HG03064 (cell line): ENCODE results near the gene PLA2G4D.

ENCODE experiments used
- ATAC-seq: cut with Tn5 transposase; IDR thresholded peaks from one replicate; pipeline ENCODE4 v1.9.1; 2021; ENCODE audit warnings: low read depth; ENCODE audit not compliant: unreplicated experiment

Gene PLA2G4D

GRCh38 chr15:42128476-42128875, 34.1 kb upstream of the PLA2G4D start:
- no peak for ATAC-seq

DNA sequence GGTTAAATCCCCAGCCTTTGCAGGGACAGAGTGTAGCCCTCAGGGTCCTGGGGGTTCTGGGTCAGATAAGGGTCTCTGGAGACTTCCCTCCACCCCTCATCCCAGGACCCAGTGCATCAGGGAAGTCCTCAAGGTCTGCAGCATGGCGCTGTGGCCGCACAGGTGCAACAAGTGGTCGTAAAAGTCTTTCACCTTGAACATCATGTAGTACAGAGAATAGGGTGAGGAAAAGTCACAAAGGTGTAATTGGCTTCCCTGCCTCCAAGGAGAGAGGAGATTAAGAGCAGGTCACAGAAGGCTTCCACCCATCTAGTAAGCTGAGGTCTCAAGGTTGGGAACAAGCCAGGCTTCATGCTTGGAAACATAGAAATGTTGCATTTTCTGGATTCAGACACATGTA, 29.2 kb upstream of the PLA2G4D start:
- no peak for ATAC-seq

DNA sequence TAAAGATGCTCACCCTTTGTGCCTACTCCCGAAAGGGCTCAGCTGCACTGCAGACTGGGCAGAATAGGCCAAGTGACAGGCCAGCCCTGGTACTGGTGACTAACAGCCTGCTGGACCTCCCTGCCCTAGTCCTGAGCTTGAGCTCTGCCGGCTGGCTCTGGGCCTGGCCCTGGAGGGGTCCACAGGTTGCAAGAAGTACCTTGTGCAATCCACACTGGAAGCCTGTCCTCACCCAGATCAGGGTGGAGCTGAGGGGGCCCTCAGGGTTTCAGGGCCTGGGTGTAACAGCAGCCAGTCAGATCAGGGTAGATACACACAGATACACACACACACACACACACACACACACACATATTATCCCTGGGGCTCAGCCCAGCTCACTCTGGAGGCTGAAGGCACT, 27.3 kb upstream of the PLA2G4D start:
- ATAC-seq = no peak

DNA sequence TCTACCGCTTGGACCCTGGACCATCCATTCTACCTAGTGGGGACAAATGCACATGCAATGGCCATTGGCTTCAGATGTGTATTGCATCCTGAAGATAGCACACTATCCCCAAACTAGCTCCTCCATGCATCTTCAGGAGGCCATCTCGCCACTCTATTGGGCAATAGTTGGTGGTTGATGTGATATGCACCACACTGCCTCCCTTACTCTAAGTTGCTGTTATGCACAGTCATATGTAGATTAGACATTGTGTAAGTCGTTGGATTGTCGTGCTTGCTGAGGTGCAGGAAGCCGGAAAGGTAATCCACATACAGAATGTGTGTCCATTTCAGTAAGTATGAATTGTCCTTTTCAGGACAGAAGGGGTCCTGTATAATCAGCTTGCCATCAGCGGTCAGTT, 26.7 kb upstream of the PLA2G4D start:
- ATAC-seq = no peak

DNA sequence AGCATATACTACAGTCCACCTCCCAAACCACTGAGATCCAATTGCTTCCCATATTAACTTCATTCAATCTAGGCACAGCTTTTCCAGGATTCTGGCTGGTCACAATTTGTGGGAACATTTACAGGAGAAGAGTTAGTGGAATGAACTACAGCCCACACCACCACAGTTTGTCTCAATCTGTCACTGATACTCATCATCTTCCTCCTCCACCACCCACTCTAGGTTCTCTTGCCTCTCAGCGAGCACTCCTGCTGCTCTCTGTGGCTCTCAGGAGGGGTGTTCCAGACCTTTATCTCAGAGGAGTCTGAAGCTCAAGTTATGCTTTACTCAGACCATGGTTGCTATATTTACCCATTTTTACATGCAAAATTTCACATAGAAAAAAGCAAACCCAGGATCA, 25.9 kb upstream of the PLA2G4D start:
- no peak for ATAC-seq

DNA sequence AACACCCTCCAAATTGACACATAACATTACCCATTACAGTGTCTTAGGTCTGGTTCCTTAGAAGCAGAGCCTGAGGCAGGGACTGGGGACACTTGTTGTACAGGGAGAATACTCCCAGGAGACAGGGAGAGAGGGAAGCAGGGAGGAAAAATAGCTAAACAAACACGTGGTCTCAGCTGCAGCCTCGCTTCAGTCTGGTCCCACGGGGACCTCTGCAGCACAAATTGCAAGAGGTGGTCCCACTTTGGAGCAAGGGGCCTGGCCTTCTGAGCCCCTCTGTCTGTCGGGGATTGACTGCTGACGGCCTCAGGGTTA, 25.0 kb upstream of the PLA2G4D start:
- ATAC-seq = no peak

GRCh38 chr15:42118650-42119445, 24.5 kb upstream of the PLA2G4D start:
- ATAC-seq = no peak

DNA sequence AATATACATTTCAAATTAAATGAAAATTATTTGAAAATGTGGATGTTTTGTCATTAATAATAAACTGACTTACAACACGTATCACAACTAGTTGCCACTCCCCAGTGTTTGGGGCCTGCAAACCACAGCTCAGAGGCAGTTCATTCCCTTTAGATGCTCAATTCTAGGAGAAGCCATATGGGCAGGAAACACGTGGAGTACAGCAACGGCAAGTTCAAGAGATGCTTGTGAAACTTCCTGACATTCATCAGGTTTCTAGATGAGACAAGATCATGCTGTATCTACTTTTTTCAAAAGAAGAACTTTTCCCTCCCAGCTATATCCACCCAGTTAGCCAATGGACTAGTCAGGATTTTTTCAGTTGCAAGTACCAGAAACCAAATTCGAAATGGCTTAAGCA, 17.6 kb upstream of the PLA2G4D start:
- ATAC-seq = no peak

GRCh38 chr15:42110367-42110766, 16.0 kb upstream of the PLA2G4D start:
- no peak for ATAC-seq

GRCh38 chr15:42108806-42109205, 14.4 kb upstream of the PLA2G4D start:
- ATAC-seq = no peak

- ATAC-seq = no peak
These were observed 13.8 kb upstream of the PLA2G4D start for GRCh38 chr15:42108189-42108588.

DNA sequence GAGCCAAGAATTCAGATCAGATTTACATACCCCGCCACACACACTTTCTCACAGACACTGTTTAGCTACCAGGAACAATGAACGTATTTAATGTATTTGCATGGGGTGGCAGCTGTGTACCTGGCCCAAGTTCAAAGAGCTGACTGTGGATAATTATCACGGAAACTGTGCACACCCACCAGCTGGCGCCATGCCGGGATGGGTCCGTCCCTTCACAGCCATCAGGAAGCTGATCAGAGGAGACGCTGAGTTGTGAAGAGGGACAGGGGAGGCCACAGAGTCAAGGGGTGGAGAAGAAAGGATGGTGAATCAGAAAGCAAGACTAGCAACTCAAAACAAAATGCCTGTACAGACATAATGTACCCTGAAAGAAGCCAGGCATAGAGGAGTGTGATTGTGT, 13.1 kb upstream of the PLA2G4D start:
- ATAC-seq = no peak

DNA sequence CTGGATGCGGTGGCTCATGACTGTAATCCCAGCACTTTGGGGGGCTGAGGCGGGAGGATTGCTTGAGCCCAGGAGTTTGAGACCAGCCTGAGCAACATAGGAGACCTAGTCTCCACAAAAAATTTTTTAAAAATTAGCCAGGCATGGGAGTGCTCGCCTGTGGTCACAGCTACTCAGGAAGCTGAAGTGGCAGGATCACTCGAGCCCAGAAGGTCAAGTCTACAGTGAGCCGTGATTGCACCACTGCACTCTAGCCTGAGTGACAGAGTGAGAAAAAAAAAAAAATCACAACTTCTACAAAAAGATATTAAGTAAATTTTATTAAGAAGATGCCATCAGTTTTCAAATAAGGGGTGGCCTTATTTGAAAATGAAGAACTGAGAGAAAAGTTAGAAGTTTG, 11.9 kb upstream of the PLA2G4D start:
- ATAC-seq = no peak

DNA sequence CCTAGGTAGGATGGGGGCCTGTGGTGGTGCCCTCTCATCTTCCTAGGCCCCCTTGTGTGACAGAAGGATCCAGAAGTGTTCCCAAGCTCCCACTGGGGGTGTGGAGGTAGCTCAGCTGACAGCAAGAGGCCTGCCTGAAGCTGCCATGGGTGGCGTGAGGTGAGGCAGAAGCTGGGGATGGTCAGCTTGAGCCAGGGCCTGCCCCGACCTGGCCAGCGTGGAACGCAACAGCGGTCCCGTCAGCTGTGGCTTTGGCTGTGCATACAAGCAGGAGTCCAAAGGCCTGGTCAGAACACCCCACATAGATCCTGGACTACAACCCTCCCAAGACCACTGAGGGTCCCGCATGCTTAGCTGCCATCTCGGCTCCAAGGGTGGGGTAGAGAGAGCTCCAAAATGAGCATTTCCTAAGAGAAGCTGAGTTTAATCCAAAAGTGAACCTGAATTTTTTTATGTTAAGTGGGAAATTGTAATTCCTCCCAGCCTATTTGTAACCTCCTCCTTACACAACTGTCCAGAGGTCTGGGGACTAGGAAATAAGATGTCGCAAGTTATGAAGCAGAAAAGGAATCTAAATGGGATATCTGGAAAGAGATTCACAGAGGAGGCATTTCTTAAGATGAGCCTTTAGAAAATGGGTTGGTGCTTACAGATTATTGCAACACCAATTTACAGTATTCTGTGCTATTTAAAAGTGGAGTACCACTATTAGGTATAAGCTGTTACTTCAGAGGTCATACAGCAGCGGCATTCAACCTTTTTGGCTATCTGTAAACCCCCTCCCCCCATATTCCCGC, 9.9 kb upstream of the PLA2G4D start:
- ATAC-seq = no peak

DNA sequence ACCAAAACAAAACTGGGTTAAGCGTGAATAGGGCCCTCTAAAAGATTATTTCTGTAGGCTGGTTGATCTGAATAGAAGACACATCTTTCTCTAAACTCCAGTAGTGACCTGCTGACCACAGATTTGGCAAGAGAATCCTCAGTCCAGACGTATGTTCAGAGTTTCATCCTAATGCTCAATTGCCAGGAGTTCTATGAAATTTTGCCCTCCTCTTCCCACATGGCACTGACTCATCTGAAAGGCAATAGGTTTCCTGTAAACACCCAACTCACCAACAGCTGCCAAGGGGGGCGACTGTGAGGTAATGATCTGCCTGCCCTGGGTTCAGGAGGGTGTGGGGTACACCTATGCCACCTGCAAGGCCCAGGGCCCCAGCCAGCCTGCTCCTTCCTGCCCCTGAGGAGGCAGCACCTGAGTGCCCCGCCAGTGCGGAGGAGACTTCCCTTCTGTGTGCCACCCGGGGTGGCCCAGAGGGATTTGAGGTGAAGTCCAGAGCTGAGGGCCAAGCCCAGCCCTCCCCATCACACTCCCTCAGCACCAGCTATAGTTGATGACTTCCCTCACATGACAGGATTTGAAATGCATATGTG, 8.4 kb upstream of the PLA2G4D start:
- no peak for ATAC-seq

- ATAC-seq = no peak
These were observed 7.5 kb upstream of the PLA2G4D start for GRCh38 chr15:42101861-42102260.

DNA sequence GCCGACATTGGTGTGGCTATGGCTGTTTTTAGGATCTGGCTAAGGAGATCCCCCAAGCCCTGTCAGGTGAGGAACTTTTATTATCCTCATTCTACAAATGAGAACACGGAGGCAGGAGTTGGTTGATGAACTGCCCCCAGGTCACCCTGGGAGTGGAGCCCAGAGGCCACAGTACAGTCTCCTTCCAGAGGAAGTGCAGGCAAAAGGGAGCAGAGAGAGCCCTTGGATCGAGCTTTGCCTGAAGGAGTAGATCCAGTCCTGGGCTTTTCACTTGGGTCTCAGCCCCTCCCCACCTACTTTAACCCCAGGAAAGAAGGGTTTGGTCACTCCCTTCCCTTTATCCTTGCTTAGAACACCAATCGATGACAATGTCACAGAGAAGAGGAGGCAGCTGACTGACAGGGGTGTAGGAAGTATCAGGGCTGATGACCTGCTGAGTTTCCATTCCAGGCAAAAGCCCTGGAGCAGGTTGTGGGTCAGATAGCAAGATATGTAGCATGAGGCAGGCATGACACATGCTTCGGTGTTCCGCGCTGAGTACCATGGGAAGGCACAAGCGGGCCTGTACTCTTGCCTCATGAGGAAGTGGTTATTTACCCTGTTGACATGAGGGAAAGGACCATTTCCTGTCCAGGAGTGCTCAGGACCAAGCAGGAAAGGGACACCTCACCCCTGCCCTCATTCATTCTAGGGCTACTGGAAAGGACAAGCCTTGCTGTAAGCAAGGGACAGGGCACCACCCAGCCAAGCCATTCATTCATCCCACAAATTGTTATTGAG, 5.8 kb upstream of the PLA2G4D start:
- ATAC-seq = no peak

GRCh38 chr15:42097018-42097417, 2.7 kb upstream of the PLA2G4D start:
- ATAC-seq = no peak

- no peak for ATAC-seq
These were observed 396 bp downstream of the PLA2G4D start for GRCh38 chr15:42093966-42094365.

- ATAC-seq = no peak
These were observed 1.7 kb downstream of the PLA2G4D start for GRCh38 chr15:42092398-42093318.
